GM19043 (cell line): ENCODE measurements around the gene ITGB5.

Experiments
- ATAC-seq: cut with Tn5 transposase; IDR thresholded peaks from one replicate; pipeline ENCODE4 v1.9.1; 2021; ENCODE audit warnings: low read depth; ENCODE audit not compliant: unreplicated experiment

The ITGB5 gene

DNA sequence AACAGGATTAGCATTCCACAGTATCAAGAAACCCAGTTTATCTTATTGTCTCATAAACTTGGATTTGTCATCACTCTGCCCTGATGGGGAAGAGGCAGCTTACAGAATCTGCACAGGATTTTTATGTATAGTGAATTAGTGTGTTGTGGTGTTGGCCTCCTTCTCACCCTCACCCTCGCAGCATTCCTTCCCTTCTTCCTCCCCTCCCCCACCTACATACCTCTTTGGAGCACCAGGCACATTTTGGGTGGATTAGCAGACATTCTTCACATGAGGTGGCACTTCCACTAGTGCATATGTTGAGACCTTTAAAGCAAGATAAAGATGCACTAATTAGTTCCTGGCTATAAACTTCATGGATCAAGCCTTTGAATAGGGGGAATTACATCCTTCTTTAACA lies 13.9 kb downstream of the ITGB5 start:
- ATAC-seq = no peak

DNA sequence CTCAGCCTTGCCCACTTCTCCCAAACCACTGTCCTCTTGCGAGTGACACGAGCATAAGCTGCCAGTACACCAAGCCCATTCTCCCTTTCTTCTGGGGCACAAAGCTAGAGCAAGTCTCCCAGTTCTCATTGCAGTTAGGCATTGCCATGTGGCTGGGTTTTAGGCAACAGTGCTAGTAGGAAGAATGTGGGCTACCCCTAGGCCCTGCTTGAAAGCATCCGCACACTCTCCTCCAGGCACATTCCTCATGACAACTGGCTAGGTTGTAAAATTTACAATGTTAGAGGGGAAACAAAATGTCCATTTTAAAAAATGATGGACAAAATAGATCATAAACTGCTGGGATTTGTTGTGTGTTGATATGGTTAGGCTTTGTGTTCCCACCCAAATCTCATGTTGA lies 19.7 kb downstream of the ITGB5 start:
- no peak for ATAC-seq

DNA sequence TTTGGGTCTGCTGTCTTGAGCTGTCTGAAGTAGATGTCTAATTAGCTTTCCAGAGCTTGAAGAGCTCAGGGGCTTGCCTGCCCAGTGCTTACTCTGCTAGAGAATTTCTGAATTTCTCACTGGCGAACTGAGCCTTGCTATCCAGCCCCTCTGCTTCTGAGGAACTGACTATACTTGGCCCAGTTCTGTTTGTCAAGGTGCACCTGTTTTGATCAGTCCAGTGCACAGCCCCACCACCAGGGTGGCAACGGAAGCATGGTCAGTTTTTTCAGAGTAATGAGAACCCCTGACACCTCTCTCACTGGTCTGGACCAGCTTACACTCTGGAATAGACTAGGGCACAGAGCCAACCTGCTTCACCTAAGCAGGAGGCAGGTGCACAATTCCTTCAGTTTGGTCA lies 25.2 kb downstream of the ITGB5 start:
- no peak for ATAC-seq

DNA sequence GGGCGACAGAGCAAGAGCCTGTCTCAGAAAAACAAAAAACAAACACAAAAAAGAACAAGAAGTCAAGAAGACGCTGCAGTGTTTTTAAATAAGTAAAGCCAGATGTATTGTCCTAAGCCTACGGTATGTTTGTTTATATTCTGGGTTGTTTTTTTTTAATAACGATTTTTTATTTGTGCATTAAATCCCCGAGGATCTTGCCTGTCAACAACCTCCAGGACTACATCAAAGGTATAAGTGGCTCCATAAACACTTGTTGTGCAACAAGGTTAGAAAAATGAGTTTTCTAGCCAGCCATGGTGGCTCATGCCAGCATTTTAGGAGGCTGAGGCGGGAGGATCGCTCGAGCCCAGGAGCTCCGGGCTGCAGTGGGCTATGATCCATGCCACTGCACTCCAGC lies 26.1 kb downstream of the ITGB5 start:
- no peak for ATAC-seq

DNA sequence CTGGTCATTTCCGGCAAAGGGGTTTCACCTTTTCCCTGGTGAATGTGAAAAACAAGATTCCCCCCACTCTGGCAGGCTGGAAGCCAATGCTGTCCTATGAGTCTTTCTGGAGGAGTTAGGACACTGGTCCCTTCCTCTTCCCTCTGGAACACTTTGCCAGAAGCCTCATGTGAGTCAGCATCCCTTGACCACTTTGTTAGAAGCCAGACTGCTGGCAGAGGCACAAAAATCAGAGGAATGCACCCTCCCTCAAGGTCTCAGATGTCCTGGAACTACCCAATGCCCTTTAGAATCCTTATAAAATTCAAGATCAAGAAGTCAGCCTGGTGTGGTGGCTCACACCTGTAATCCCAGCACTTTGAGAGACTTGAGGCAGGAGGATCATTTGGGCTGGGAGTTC lies 26.6 kb downstream of the ITGB5 start:
- no peak for ATAC-seq

DNA sequence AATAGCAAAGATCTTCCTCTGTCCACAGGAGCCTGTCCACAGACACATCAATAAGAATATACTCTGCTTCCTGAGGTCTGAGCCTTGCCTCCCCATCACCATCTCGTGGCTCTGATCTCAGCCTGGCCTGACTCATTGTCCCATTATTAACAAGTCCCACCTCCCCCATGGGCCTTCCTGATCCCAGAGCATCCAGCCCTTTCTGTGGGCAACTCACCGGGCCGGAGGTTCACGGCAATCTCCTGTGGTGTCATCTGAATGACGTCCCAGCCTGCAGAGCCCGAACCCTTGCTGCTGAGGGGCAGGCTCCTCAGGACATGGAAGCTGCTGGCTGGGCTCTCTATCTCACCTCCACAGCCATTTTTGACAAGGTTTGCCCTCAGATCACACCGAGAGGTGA lies 28.1 kb downstream of the ITGB5 start:
- no peak for ATAC-seq

DNA sequence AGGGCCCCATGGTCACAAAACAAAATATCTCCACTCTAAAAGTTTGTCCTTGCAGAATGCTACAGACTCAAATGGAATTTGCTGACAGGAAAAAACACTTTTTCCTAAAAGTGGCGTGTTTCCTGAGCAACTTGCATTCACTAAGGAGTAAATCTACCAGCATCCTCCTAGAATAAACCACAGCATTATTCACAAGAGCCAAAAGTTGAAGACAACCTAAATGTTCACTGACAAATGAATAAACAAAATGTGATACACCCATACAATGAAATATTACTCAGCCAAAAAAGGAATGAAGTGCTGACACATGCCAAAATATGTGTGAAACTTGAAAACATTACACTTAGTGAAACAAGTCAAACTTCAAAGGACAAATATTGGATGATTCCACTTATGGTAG lies 28.9 kb downstream of the ITGB5 start:
- ATAC-seq = no peak

DNA sequence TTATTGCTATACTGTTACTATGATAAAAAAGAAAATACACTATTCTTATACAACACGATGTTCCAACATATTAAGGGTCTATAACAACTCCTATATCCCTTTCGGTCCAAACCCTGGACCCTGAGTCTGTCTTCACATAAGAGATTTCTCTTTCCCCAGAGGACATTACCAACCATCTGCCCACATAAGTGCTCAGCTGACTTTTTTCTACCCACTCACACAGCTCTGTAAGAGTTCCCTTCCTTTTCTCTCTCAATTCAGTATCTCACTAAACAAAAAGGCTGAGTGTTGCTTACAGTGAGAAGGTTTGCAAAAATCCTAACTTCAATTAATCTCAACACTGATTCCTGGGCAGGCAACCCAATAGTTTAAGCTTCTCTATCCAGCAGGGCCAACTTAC lies 30.5 kb downstream of the ITGB5 start:
- ATAC-seq = no peak

DNA sequence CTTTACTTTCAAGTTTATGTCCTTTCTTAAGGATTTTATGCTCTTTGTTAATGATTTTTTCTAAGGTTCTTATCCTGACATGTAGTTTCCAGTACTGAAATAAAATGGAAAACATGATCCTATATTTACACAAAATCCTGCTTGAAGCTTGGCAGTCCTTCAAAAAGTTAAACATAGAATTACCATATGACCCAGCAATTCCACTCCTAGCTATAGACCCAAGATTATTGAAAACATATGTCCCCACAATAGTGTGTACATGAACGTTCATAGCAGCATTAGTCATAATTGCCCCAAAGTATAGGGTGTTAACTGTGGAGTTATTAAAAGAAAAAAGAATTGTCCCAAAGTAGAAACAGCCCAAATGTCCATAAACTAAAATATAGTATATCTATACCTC lies 33.2 kb downstream of the ITGB5 start:
- no peak for ATAC-seq

DNA sequence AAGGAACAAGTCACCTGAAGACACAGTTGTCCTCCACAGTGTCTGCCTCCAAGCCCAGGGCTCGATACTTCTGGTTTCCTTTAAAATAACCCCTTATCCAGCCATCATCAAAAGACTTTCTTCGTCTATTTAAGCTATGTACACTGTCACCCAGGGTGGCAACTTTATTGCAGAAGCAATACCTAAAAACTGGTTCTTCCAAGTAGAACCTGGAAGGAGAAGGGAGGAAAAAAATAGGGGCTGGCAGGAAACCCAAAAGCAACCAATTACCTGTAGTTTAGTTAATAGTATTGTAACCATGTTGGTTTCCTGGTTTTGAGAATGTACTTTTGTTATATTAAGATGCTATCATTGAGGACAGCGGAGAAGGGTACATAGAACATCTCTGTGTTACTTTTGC lies 33.7 kb downstream of the ITGB5 start:
- ATAC-seq = no peak

DNA sequence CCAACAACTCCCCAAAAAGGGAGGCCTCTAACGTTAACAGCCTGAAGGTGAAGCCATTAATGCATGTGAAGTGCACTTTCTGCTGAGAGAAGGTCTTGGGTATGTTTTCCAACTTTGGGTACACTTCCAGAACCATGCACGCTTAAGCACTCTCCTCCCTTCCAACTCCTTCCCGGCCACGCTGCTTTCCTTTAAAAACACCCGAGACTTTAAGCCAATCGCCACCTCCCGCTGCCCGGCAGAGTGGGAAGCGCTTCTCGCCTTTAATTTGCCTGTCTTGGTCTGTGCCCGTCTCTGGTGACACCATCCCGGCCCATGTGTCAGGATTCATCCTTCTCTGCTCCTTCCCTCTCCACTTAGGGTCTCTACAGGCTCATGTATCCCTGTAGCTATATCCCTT lies 35.3 kb downstream of the ITGB5 start:
- ATAC-seq = no peak

DNA sequence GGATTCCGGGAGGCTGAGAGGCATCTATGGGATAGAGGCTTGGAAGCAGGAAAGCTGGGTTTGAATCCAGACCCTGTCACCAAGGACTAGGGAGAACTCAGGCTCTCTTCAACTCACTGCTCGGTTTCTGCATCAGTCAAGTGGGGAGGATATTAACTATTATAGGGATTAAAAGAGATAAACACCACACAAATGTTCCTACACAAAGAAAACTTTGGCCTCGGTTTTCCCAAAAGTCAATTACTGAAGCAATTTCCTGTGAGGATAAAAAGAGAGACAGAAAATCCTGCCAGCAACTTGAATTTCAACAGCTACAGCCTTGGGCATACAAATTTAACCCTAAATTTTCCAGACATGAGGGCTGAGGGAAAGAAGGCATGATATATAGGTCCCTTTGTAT lies 36.0 kb downstream of the ITGB5 start:
- no peak for ATAC-seq

DNA sequence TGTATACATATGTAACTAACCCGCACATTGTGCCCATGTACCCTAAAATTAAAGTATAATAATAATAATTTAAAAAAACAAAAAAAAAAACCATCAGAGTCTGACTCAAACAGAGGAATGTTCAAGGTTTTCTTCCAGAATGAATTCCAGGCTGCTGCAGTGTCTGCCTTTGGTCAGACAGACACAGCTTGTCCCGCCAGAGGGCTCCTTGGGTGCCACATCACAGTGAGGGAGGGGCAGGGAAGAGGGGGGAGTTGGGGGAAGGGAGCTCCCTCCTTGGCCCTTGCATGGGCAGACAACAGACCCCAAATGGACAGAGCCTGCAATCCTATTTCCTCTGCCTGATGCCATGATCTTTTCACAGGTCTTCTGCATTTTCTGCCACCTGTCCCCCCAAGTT lies 36.5 kb downstream of the ITGB5 start:
- ATAC-seq = no peak

DNA sequence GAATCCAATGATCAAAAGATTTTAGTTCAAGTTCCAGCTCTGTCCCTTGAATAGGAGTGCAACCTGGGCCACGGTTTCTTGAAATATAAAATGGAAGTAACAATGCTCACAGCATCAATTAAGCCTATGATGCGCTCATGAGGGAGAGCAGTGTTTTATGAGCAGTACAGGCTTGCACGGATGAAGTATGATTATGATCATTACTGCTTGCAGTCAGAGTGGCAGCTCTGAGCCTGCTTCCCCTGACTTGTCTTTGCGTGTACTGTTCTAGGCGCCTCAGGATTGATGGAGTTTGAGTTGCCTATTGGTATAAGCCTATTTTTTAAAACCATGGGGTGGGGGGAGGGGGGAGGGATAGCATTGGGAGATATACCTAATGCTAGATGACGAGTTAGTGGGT lies 37.0 kb downstream of the ITGB5 start:
- no peak for ATAC-seq

DNA sequence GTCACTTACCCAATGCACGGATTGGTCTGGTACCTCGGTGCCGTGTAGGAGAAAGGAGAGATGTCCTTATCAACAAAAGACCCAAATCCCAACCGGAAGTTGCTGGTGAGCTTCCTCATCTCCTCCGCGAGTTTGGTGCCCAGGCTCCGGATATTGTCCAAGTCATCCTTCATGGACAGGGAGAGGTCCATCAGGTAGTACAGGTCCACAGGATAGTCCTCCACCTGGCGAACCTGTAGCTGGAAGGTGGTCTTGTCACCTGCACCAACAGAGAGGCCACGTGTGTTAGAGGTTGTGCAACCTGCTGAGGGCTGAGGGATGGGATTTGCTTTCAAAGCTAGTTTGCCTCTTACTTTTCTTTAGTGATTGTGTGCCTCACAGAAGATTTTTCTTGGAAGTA lies 38.9 kb downstream of the ITGB5 start:
- no peak for ATAC-seq

DNA sequence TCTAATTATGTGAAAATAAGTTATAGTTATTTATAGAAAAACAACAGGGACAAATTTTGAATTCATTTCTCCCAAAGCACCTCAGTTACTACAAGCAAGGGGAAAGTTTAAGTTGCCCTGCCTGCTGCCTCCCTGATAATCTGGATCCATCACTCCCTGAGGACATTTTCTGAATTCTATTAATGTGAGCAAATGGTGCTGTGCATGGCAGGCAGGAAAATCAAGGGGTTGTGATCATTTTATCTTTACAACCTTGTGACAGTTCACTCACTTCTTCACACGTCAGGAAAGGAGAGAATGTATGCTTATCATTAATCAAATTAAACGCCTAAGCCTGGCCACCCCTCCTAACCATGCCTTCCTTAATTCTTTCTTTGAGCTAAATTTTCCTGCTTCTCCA lies 39.3 kb downstream of the ITGB5 start:
- ATAC-seq = no peak

DNA sequence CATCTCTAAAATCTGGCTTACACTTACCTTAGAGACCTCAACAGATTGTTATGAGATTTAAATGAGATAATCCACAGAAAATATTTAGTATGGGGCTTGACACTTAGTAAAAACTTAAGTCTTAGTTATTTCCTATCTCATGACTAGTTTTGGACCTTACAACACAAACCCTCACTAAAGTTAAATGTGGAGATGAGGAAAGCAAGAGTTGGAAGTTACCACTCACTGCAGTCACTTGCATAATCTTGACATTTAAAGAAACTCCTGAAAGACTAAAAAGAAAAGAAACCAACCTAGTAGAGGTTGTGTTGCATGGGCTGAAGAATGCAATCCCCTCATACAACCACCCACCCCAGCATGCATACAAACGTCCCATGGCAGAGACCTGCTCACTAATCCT lies 40.1 kb downstream of the ITGB5 start:
- ATAC-seq = no peak

DNA sequence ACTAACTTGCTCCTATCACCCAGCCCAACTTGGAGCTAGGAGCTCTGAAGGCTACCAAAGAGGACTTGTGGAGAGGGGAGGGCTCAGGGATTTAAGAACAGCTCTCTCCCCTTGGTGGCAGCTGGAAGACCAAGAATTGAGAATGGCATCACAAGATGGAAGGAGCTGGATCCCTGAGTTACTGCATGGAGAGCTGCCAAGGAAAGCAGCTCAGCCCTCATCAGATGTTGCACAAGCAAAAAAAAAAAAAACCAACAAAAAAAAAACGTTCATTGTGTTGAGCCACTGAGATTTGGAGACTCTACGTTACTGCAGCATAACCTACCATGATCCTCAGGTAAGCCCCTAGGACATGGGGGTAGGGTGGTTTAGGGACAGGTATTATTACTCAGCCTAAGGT lies 41.0 kb downstream of the ITGB5 start:
- ATAC-seq = no peak

DNA sequence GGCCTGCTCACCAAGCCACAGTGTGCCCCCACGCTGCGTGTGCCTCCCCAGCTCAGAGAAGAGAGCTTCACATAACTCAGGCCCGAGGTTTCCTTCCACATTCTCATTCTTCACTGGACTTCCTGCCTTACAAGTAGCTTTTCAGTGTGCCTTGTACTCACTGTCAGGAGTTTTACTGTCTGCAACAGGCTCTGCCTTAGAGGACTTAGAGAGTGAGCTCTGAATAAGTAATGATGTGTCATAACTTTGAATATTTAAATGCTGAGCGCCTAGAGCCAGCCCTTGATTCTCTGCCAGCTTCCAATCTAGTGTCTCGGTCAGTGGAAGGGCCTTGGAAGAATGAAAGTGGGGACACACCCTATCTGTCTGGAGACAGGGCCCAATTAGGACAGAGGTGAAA lies 41.8 kb downstream of the ITGB5 start:
- no peak for ATAC-seq

DNA sequence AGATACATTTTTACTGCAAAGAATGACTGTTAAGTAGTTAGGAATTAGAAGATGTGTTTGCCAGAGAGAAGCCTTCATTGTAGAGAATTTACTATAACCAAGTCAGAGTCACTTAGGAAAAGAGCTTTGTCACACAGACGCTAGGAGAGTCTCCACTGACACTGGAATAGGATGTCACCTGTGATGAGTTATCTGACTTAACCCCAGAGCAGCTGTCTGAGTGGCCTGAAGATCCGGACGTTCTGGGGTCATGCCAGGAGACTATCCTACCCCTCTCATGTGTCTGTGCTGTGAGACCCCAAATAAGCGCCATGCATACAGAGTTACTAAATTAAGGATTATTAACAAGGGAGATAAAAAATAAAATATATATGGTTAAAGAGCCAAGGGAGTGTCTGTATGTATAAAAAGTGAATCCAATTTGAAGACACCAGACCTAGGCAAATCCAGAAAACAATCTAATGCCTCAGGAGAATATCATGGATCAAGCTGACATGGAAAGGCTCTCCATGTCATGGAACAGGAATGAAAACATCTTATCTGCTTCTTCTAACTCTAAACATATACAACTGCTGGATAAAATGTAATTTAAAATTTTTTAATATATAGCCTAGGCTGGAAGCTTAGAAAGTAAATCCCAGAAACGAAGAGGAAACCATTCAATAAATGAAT lies 43.5 kb downstream of the ITGB5 start:
- ATAC-seq = no peak

DNA sequence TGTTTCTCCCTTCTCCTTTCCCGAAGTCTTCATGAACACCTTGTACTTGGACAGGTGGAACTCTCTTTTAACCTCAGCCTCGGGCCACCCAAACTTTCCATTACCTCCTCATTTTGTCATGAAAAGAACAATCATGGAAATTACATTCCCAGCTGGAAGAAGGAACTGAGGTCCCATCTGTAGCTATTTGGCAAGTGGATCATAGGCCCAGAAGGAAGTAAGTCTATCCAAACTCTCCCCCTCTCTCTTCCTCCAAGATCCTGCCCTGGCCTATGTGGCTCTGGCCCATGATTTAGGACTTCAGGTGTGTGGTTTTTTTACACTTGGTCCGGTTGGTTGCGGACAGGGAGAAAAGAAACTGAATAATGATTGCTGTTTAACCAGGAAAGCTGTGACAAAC lies 44.1 kb downstream of the ITGB5 start:
- ATAC-seq = no peak

DNA sequence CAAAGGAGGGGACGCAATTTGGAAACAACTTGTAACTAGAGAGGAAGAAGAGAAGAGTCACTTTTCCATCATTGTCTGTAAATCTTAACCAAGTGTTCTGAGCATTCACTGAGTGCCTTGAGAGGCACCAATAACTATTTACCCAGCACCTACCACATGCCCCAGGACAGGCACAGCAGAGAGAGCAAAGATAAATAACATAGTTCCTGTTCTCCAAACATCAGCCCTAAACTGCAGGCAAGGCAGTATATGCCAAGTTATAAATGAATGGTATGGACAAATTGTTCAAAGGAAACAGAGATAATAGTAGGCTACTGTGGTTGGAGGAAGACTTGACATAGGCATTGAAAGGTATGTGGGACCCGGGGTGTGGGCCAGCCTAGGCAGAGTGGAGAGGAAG lies 45.6 kb downstream of the ITGB5 start:
- no peak for ATAC-seq

DNA sequence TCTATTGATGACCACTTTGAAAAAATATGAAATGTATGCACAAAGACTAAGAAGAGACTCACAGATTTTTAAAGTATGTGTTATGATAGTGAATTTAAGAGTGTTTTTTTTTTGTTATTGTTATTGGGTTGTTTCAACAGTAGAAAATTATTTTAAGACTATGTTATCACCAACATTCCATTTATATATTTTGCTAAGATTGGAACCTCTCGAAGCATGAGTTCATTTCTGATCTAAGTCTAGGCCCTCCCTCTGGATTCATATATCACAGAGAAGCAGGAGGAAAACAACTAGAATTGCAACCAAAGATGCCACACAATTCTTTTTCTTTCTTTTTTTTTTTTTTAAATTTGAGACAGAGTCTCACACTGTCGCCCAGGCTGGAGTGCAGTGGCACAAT lies 46.8 kb downstream of the ITGB5 start:
- ATAC-seq = no peak
